Endothelial cell of umbilical vein (primary cell): ENCODE data around the gene FGF6. TPM values are rescaled to one million over a fixed set of nuclear protein-coding genes. Genes with fewer than 3 reads are reported as not detected.

Source experiments
- BruUV-seq: library from RNA; stranded (reverse); fragments of 400-500 nt; replicated peaks from 2 replicates; lab custom pipeline; 2021; lab: Mats Ljungman, UMichigan
- CTCF ChIA-PET: fragments of 300-600, 350-600 bp; sonication (Branson Sonifier 250); formaldehyde crosslinking; loops from one replicate; lab custom pipeline; 2021; ENCODE audit warnings: antibody characterized with exemption, inconsistent platforms; lab: Charles Lee
- POLR2A ChIA-PET: fragments of 300-600, 350-600 bp; sonication (Branson Sonifier 250); formaldehyde crosslinking; loops from one replicate; lab custom pipeline; 2021; ENCODE audit warnings: antibody characterized with exemption, inconsistent platforms; lab: Charles Lee
- DNase-seq: peaks from one replicate; pipeline ENCODE4 v3.0.0-alpha.2; 2011; ENCODE audit warnings: low read depth, low spot score
- FAIRE-seq: peaks from 2 replicates; lab custom pipeline; 2011; peaks lifted over from hg19 to GRCh38; lab: Jason Lieb, UNC
- H2AFZ ChIP-seq: 2 replicates; pipeline ENCODE4 v1.6.0; 2012; ENCODE audit warnings: low read depth, low read length, control low read depth, inconsistent platforms
- H3K27ac ChIP-seq: 2 replicates; pipeline ENCODE4 v1.5.1; 2011; ENCODE audit warnings: low read depth, mild to moderate bottlenecking, control low read depth, low read length, moderate library complexity; ENCODE audit not compliant: insufficient read depth
- H3K27me3 ChIP-seq, 2 experiments: 2 replicates each; pipeline versions ENCODE4 v1.6.0 to v1.6.1; 2011; ENCODE audit warnings: low read length in 2 of 2, mixed read lengths in 1 of 2; ENCODE audit not compliant: control insufficient read depth in 2 of 2, insufficient read depth in 2 of 2
- H3K36me3 ChIP-seq, 2 experiments: 2 replicates in 1 of 2; 3 replicates in 1 of 2; pipeline ENCODE4 v1.5.1; 2011; ENCODE audit warnings: low read length in 2 of 2, mild to moderate bottlenecking in 1 of 2, moderate library complexity in 1 of 2; ENCODE audit not compliant: control insufficient read depth in 2 of 2, insufficient read depth in 2 of 2; ENCODE audit errors: extremely low read depth in 1 of 2
- H3K4me1 ChIP-seq: 3 replicates; pipeline ENCODE4 v1.5.1; 2011; ENCODE audit warnings: mild to moderate bottlenecking, low read length; ENCODE audit not compliant: control insufficient read depth, insufficient read depth; ENCODE audit errors: extremely low read depth
- H3K4me2 ChIP-seq: 2 replicates; pipeline ENCODE4 v1.6.1; 2011; ENCODE audit warnings: low read length, control low read depth, mixed read lengths; ENCODE audit not compliant: insufficient read depth
- H3K4me3 ChIP-seq, 3 experiments: fragments of 200-600 bp in 1 of 3; sonication (generic), shearing (Covaris generic) in 1 of 3; replicated peaks in 1 of 3; 2 replicates each; pipeline ENCODE4 v1.5.1; 2011 to 2016; ENCODE audit warnings: control low read depth in 3 of 3, low read length in 3 of 3, mild to moderate bottlenecking in 2 of 3, inconsistent platforms in 1 of 3, low read depth in 1 of 3, moderate library complexity in 1 of 3; ENCODE audit not compliant: insufficient read depth in 1 of 3
- H3K79me2 ChIP-seq: 2 replicates; pipeline ENCODE4 v1.6.0; 2012; ENCODE audit warnings: low read length, inconsistent platforms; ENCODE audit not compliant: control insufficient read depth, insufficient read depth
- H3K9ac ChIP-seq: replicated peaks from 2 replicates; pipeline ENCODE3; 2011; ENCODE audit warnings: low read length, control low read depth; ENCODE audit not compliant: insufficient read depth; ENCODE audit errors: extremely low read depth
- H3K9me1 ChIP-seq: replicated peaks from 3 replicates; pipeline ENCODE4 v1.6.0; 2011; ENCODE audit warnings: mild to moderate bottlenecking, low read length; ENCODE audit not compliant: control insufficient read depth, insufficient read depth; ENCODE audit errors: extremely low read depth
- H3K9me3 ChIP-seq: replicated peaks from 2 replicates; pipeline ENCODE4 v1.5.1; 2012; ENCODE audit warnings: low read length, inconsistent platforms; ENCODE audit not compliant: control insufficient read depth, insufficient read depth
- H4K20me1 ChIP-seq: replicated peaks from 2 replicates; pipeline ENCODE3; 2011; ENCODE audit warnings: mild to moderate bottlenecking, low read length; ENCODE audit not compliant: control insufficient read depth, insufficient read depth; ENCODE audit errors: extremely low read depth
- EZH2 ChIP-seq: IDR thresholded peaks from 2 replicates; pipeline ENCODE4 v1.6.1; 2012; ENCODE audit warnings: borderline replicate concordance, low read depth, mild to moderate bottlenecking, moderate library complexity, low read length, inconsistent platforms; ENCODE audit not compliant: severe bottlenecking
- FOS ChIP-seq: IDR thresholded peaks from 2 replicates; pipeline ENCODE4 v1.6.1; 2011; ENCODE audit warnings: mild to moderate bottlenecking, low read length, moderate library complexity, borderline replicate concordance; ENCODE audit not compliant: insufficient read depth
- JUN ChIP-seq: IDR thresholded peaks from 2 replicates; pipeline ENCODE4 v1.6.1; 2011; ENCODE audit warnings: borderline replicate concordance, low read depth; ENCODE audit not compliant: insufficient read length, insufficient read depth
- POLR2AphosphoS5 ChIP-seq: IDR thresholded peaks from 2 replicates; pipeline ENCODE4 v1.6.1; 2012; ENCODE audit warnings: low read depth, mild to moderate bottlenecking, control low read depth, low read length, moderate library complexity; ENCODE audit not compliant: insufficient read depth
- dilution Hi-C: fragments of 300-500 bp; cut with MboI; formaldehyde crosslinking; loops from one replicate; pipeline ENCODE4 v1.15.0; 2019; ENCODE audit warnings: low sequenced_read_pairs; ENCODE audit not compliant: extremely low pct_ligation_motif_present
- intact Hi-C: fragments of 100-400 bp; cut with micrococcal nuclease; formaldehyde crosslinking; loops from one replicate; pipeline ENCODE4 v1.10.0; 2022
- polyA plus RNA-seq, 4 experiments: library from polyadenylated mRNA; depleted of rRNA in 3 of 4; stranded (reverse) in 3 of 4; unstranded in 1 of 4; fragments of >200 nt; gene quantifications; 2 replicates each; pipeline versions ENCODE4 v1.2.1 to v1.2.3, GENCODE V29; 2011 to 2012; ENCODE audit warnings: missing spikeins in 1 of 4
- total RNA-seq: library from RNA; stranded (reverse); gene quantifications from 2 replicates; pipeline ENCODE4 v1.2.3, GENCODE V29; 2021
- TF ChIP-seq, protein P1 (sequence below): IDR thresholded peaks from 2 replicates; pipeline ENCODE4 v1.6.1; 2011; ENCODE audit not compliant: insufficient read depth, insufficient read length
- TF ChIP-seq, protein P2 (sequence below), 2 donors: IDR thresholded peaks; 1 replicate in 1 of 2; 2 replicates in 1 of 2; pipeline ENCODE4 v1.5.1; 2011; ENCODE audit warnings: low read length in 2 of 2, mild to moderate bottlenecking in 2 of 2, moderate library complexity in 2 of 2, control low read depth in 1 of 2, inconsistent platforms in 1 of 2, low read depth in 1 of 2; ENCODE audit not compliant: insufficient read depth in 1 of 2; ENCODE audit errors: extremely low read depth in 1 of 2

FGF6 gene
- total and polyA plus RNA-seq, 2 donors (not counting 3 experiments of a cell fraction or from before 2014, with no cell fraction given), result not detected

- Histone ChIP-seq H3K79me2 (no peaks in the 10 kb centered on the region), H3K9me1 (no peaks in the 10 kb centered on the region), H2AFZ (no peak overlapping the region), H3K36me3 (no peaks in the 10 kb centered on the region), H3K9ac (no peak overlapping the region), H3K27ac (no peak overlapping the region), H4K20me1 (no peaks in the 10 kb centered on the region), H3K4me3 (no peak overlapping the region), H3K27me3 (peaks cover 0 to 6% of the 10 kb centered on the region in 2 experiments), H3K9me3 (no peaks in the 10 kb centered on the region), H3K4me2 (no peak overlapping the region), H3K4me1 (no peaks in the 10 kb centered on the region)
- no peak for DNase-seq
- ChIA-PET CTCF (no interaction called here), POLR2A (no interaction called here)
- TF ChIP-seq POLR2AphosphoS5 (no peak), FOS (no peak), EZH2 (no peak), JUN (no peak)
- TF ChIP-seq, protein P1, sequence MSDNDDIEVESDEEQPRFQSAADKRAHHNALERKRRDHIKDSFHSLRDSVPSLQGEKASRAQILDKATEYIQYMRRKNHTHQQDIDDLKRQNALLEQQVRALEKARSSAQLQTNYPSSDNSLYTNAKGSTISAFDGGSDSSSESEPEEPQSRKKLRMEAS, result no peak
- TF ChIP-seq, protein P2, sequence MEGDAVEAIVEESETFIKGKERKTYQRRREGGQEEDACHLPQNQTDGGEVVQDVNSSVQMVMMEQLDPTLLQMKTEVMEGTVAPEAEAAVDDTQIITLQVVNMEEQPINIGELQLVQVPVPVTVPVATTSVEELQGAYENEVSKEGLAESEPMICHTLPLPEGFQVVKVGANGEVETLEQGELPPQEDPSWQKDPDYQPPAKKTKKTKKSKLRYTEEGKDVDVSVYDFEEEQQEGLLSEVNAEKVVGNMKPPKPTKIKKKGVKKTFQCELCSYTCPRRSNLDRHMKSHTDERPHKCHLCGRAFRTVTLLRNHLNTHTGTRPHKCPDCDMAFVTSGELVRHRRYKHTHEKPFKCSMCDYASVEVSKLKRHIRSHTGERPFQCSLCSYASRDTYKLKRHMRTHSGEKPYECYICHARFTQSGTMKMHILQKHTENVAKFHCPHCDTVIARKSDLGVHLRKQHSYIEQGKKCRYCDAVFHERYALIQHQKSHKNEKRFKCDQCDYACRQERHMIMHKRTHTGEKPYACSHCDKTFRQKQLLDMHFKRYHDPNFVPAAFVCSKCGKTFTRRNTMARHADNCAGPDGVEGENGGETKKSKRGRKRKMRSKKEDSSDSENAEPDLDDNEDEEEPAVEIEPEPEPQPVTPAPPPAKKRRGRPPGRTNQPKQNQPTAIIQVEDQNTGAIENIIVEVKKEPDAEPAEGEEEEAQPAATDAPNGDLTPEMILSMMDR (IDR thresholded peaks at IDR 0.05; ENCODE audit: extremely low read depth in 1 of 2, insufficient read depth in 1 of 2, low read depth in 1 of 2, low read length in 2 of 2), result no peak
- dilution Hi-C loops (no loop called here), intact Hi-C loops (no loop called here)
- no peak for FAIRE-seq
- BruUV-seq, result no TSS peak
These were observed 3.6 kb upstream of the FGF6 start for GRCh38 chr12:4448943-4449850.
